CD14-positive monocyte (primary cell): ENCODE measurements around the gene VIPR1. TPM values are rescaled to one million over a fixed set of nuclear protein-coding genes. Genes with fewer than 3 reads are reported as not detected.

Experiments
- DNase-seq, 3 donors: peaks; one replicate each; pipeline ENCODE4 v3.0.0-alpha.2; 2011 to 2022
- H2AFZ ChIP-seq: 2 replicates; pipeline ENCODE4 v1.6.0; 2012; ENCODE audit warnings: mild to moderate bottlenecking, low read depth, low read length, inconsistent platforms; ENCODE audit not compliant: insufficient read depth, poor library complexity, severe bottlenecking
- H3K27ac ChIP-seq, 2 donors: 1 replicate in 1 of 2; 2 replicates in 1 of 2; pipeline ENCODE4 v1.5.1; 2012 to 2013; ENCODE audit warnings: low read length in 2 of 2, control low read depth in 1 of 2, inconsistent platforms in 1 of 2, low read depth in 1 of 2, mild to moderate bottlenecking in 1 of 2
- H3K27me3 ChIP-seq, 2 donors: one replicate each; pipeline versions ENCODE4 v1.6.0 to v1.6.1; 2011 to 2013; ENCODE audit warnings: low read length in 2 of 2; ENCODE audit not compliant: control insufficient read depth in 2 of 2, insufficient read depth in 2 of 2
- H3K36me3 ChIP-seq, 2 donors: replicated peaks in 1 of 2; 1 replicate in 1 of 2; 2 replicates in 1 of 2; pipeline versions ENCODE4 v1.5.1 to v1.6.1; 2012 to 2013; ENCODE audit warnings: low read length in 2 of 2, control low read depth in 1 of 2, inconsistent platforms in 1 of 2, mild to moderate bottlenecking in 1 of 2; ENCODE audit not compliant: insufficient read depth in 2 of 2, control insufficient read depth in 1 of 2
- H3K4me1 ChIP-seq, 2 donors: 1 replicate in 1 of 2; 2 replicates in 1 of 2; pipeline versions ENCODE4 v1.5.1 to v1.6.1; 2012 to 2013; ENCODE audit warnings: low read length in 2 of 2, control low read depth in 1 of 2, inconsistent platforms in 1 of 2, mild to moderate bottlenecking in 1 of 2, moderate library complexity in 1 of 2; ENCODE audit not compliant: insufficient read depth in 2 of 2, control insufficient read depth in 1 of 2
- H3K4me2 ChIP-seq: replicated peaks from 2 replicates; pipeline ENCODE3; 2012; ENCODE audit warnings: low read length, moderate library complexity, mild to moderate bottlenecking; ENCODE audit not compliant: poor library complexity, severe bottlenecking; ENCODE audit errors: extremely low read depth
- H3K4me3 ChIP-seq, 3 experiments: fragments of 200-600 bp in 1 of 3; sonication (generic) in 1 of 3; replicated peaks in 1 of 3; 1 replicate in 2 of 3; 2 replicates in 1 of 3; pipeline ENCODE4 v1.5.1; 2011 to 2013; ENCODE audit warnings: low read length in 3 of 3, mild to moderate bottlenecking in 3 of 3, control low read depth in 2 of 3, low read depth in 2 of 3, inconsistent platforms in 1 of 3, moderate library complexity in 1 of 3
- H3K79me2 ChIP-seq: 2 replicates; pipeline ENCODE4 v1.6.0; 2012; ENCODE audit warnings: mild to moderate bottlenecking, control low read depth, inconsistent platforms, low read length, moderate library complexity; ENCODE audit not compliant: insufficient read depth
- H3K9ac ChIP-seq: 2 replicates; pipeline ENCODE4 v1.6.0; 2017; ENCODE audit warnings: low read length, mild to moderate bottlenecking; ENCODE audit not compliant: insufficient read depth, poor library complexity, severe bottlenecking
- H3K9me3 ChIP-seq, 2 donors: replicated peaks in 1 of 2; 1 replicate in 1 of 2; 2 replicates in 1 of 2; pipeline versions ENCODE4 v1.5.1 to v1.6.1; 2012 to 2013; ENCODE audit warnings: low read length in 2 of 2, control low read depth in 1 of 2; ENCODE audit not compliant: control insufficient read depth in 1 of 2, insufficient read depth in 1 of 2
- H4K20me1 ChIP-seq: 2 replicates; pipeline ENCODE4 v1.6.0; 2012; ENCODE audit warnings: mild to moderate bottlenecking, low read length, control low read depth, moderate library complexity; ENCODE audit not compliant: insufficient read depth
- H3K27ac Mint-ChIP-seq, 7 donors: one replicate each; pipeline ENCODE4 v1.8.0; 2020; ENCODE audit warnings: mild to moderate bottlenecking in 7 of 7, mixed read lengths in 7 of 7, moderate library complexity in 6 of 7, inconsistent platforms in 2 of 7
- H3K27me3 Mint-ChIP-seq, 3 donors: one replicate each; pipeline ENCODE4 v1.8.0; 2021 to 2022; ENCODE audit warnings: low read depth in 3 of 3, mild to moderate bottlenecking in 3 of 3, mixed read lengths in 3 of 3, moderate library complexity in 3 of 3, inconsistent platforms in 1 of 3
- H3K36me3 Mint-ChIP-seq, 2 donors: one replicate each; pipeline ENCODE4 v1.8.0; 2020; ENCODE audit warnings: mixed read lengths in 2 of 2, inconsistent platforms in 1 of 2, mild to moderate bottlenecking in 1 of 2
- H3K4me1 Mint-ChIP-seq: one replicate; pipeline ENCODE4 v1.8.0; 2020; ENCODE audit warnings: mild to moderate bottlenecking, mixed read lengths
- H3K4me3 Mint-ChIP-seq, 2 donors: one replicate each; pipeline ENCODE4 v1.8.0; 2020; ENCODE audit warnings: mild to moderate bottlenecking in 2 of 2, mixed read lengths in 2 of 2, moderate library complexity in 1 of 2
- H3K9me3 Mint-ChIP-seq, 7 donors: one replicate each; pipeline ENCODE4 v1.8.0; 2020 to 2022; ENCODE audit warnings: mixed read lengths in 7 of 7, mild to moderate bottlenecking in 6 of 7, moderate library complexity in 6 of 7, inconsistent platforms in 2 of 7
- WGBS: methylation state at CpG from one replicate; pipeline ENCODE4 v1.1.5; 2013; ENCODE audit warnings: missing lambda C conversion rate; ENCODE audit not compliant: insufficient coverage; 5-methylcytosine and 5-hydroxymethylcytosine counted together
- intact Hi-C, 2 donors: fragments of 100-400 bp; cut with micrococcal nuclease; formaldehyde crosslinking; loops; one replicate each; pipeline versions ENCODE4 v1.15.0 to v1.15.1; 2023
- polyA plus RNA-seq, 3 donors: library from polyadenylated mRNA; depleted of rRNA in 1 of 3; unstranded in 2 of 3; stranded (reverse) in 1 of 3; fragments of 300-500 nt in 2 of 3; fragments of >200 nt in 1 of 3; fragmentation: Illumina TruSeq in 2 of 3; gene quantifications; 1 replicate in 2 of 3; 2 replicates in 1 of 3; pipeline ENCODE4 v1.2.3, GENCODE V29; 2012 to 2021
- TF ChIP-seq, protein P1 (sequence below): fragments of 200-600 bp; IDR thresholded peaks from one replicate; pipeline ENCODE4 v1.8.0; 2022; ENCODE audit warnings: antibody characterized with exemption, mild to moderate bottlenecking

VIPR1 gene
- polyA plus RNA-seq, 3 donors, result 15.5 to 80.9 (median 16.0) TPM

DNA sequence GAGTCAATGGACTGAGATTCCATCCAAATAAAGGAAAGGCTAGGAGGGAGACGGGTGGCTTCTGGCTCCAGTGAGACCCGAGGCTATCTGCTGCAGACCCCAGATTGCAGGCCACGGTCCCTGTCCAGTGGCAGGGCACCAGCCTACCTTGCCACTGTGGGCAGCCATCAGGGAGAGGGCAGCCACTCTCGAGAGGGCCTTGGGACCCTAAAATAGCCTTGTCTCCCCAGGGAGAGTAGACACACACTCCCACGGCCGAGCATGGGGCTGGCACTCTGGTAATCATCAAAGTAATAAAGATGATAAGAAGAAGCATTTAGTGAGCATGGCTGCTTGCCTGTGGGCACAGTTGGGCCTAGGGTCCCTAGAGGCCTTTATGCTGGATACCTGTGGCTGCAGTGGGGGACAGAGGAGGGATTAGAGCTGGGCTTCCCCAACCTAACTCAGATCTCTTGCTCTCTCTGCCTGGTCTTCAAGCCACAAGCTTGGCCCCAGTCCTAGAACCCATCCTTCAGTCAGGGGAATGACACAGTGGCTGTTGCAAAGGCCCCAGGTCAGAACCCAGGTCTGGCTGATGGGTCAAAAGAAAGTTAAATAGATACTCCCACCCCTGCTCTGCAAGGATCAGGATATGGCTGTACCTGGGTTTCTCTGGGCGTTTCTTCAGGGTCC is 9.2 kb upstream of the VIPR1 start:
- intact Hi-C loops, result loop anchor here in 1 of 2 donors (10.0 kb wide), 1 partner anchor 252 kb away; no protein-coding TSS in a partner anchor
- Histone ChIP-seq H2AFZ (no peak overlapping the region), H3K9ac (no peak overlapping the region), H3K36me3 (no peaks in the 10 kb centered on the region), H3K27ac (peak overlapping the region; percentile 51 to 86), H3K4me2 (no peak overlapping the region), H3K27me3 (no peaks in the 10 kb centered on the region), H3K79me2 (no peaks in the 10 kb centered on the region), H3K4me3 (no peak overlapping the region), H3K9me3 (no peaks in the 10 kb centered on the region), H3K4me1 (peaks cover 51 to 54% of the 10 kb centered on the region in 2 donors), H4K20me1 (no peaks in the 10 kb centered on the region)
- Mint-ChIP-seq H3K9me3 (peaks cover 0 to 3% (median 0%) of the 10 kb centered on the region in 7 donors), H3K4me1 (peaks cover 53% of the 10 kb centered on the region), H3K27ac (peak overlapping the region in 3 of 7 donors; percentile 1 to 96 (median 81)), H3K27me3 (peaks cover 3 to 14% (median 6%) of the 10 kb centered on the region in 3 donors), H3K36me3 (peaks cover 0 to 8% of the 10 kb centered on the region in 2 donors), H3K4me3 (no peak overlapping the region)
- DNase-seq, result no peak
- TF ChIP-seq, protein P1, sequence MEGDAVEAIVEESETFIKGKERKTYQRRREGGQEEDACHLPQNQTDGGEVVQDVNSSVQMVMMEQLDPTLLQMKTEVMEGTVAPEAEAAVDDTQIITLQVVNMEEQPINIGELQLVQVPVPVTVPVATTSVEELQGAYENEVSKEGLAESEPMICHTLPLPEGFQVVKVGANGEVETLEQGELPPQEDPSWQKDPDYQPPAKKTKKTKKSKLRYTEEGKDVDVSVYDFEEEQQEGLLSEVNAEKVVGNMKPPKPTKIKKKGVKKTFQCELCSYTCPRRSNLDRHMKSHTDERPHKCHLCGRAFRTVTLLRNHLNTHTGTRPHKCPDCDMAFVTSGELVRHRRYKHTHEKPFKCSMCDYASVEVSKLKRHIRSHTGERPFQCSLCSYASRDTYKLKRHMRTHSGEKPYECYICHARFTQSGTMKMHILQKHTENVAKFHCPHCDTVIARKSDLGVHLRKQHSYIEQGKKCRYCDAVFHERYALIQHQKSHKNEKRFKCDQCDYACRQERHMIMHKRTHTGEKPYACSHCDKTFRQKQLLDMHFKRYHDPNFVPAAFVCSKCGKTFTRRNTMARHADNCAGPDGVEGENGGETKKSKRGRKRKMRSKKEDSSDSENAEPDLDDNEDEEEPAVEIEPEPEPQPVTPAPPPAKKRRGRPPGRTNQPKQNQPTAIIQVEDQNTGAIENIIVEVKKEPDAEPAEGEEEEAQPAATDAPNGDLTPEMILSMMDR, result no peak
- WGBS, result 96% methylated on average over 5 of the region's 7 CpGs

DNA sequence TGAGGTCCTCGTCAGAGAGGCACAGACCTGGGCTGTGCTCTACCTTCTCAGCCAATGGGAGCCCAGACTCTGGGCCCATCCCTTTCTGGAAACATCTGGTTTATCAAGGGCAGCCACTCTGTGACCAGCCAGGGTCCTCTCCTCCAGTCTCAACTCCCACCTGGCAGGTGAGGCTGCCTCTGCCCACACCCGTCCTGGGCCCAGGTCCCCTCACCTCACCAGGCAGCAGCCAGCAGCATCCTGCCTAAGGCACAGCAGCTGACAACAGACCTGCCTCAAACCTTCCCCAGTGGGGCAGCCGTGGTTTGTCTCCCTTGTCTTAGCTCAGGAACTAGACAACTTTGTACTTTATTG is 8.7 kb upstream of the VIPR1 start:
- Mint-ChIP-seq H3K4me1 (peaks cover 49% of the 10 kb centered on the region), H3K4me3 (no peak overlapping the region), H3K36me3 (peaks cover 0 to 4% of the 10 kb centered on the region in 2 donors), H3K9me3 (peaks cover 0 to 1% (median 0%) of the 10 kb centered on the region in 7 donors), H3K27me3 (peaks cover 3 to 18% (median 10%) of the 10 kb centered on the region in 3 donors), H3K27ac (peak overlapping the region in 1 of 7 donors; percentile 45)
- H3K9ac ChIP-seq, result no peak overlapping the region
- DNase-seq, result no peak
- no peaks in the 10 kb centered on the region for H3K27me3 ChIP-seq
- H3K4me1 ChIP-seq, result peaks cover 48 to 50% of the 10 kb centered on the region in 2 donors
- H3K9me3 ChIP-seq, result no peaks in the 10 kb centered on the region
- no peak overlapping the region for H2AFZ ChIP-seq
- H3K36me3 ChIP-seq, result no peaks in the 10 kb centered on the region
- no peak overlapping the region for H3K4me2 ChIP-seq
- H3K4me3 ChIP-seq, result no peak overlapping the region
- TF ChIP-seq, protein P1, result no peak
- intact Hi-C loops, result loop anchor here in 1 of 2 donors (10.0 kb wide), 1 partner anchor 251 kb away; no protein-coding TSS in a partner anchor
- 90% methylated on average over 1 of the region's 3 CpGs for WGBS
- H3K27ac ChIP-seq, result no peak overlapping the region
- no peaks in the 10 kb centered on the region for H4K20me1 ChIP-seq
- no peaks in the 10 kb centered on the region for H3K79me2 ChIP-seq
